ENCODE measurements around the gene SP100. TPM values are rescaled to one million over a fixed set of nuclear protein-coding genes. Genes with fewer than 3 reads are reported as not detected.

SP100 gene
- total RNA-seq, 1 donor from 2014 or later: 433 TPM

DNA sequence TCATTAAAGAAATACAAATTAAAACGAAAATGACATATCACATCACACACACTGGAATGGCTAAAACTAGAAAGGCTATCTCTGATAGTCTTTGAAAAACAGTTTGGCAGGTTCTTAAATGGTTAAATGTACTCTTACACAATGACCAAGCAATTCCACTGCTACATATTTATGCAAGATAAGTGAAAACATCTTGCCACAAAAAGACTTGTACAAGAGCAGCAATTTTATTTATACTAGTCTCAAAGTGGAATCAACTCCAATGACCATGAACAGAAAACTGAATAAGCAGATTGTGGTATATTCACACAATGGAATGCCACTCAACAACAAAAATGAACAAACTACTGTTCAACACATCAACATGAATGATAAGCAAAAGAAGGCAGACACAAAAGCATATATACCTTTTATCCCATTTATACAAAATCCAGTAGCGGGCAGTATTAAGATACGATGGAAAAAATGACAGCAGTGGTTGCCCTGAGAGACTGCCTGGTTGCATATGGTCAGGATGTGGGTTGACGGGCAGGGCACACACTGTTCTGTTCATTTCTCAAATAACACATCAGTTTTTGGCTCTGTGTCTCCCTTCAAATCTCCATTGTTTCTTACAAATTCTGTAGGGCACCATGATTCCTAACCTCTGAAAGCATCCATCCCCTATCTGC, 25.4 kb downstream of the SP100 start:
- Mint-ChIP-seq H3K4me3 (peak overlapping the region; percentile 62), H3K27ac (peak overlapping the region; percentile 93), H3K36me3 (ENCODE audit: low read depth) (peaks cover 75% of the 10 kb centered on the region), H3K27me3 (no peaks in the 10 kb centered on the region), H3K9me3 (peaks cover 3% of the 10 kb centered on the region), H3K4me1 (peaks cover 80% of the 10 kb centered on the region)
- TF ChIP-seq, protein P1, sequence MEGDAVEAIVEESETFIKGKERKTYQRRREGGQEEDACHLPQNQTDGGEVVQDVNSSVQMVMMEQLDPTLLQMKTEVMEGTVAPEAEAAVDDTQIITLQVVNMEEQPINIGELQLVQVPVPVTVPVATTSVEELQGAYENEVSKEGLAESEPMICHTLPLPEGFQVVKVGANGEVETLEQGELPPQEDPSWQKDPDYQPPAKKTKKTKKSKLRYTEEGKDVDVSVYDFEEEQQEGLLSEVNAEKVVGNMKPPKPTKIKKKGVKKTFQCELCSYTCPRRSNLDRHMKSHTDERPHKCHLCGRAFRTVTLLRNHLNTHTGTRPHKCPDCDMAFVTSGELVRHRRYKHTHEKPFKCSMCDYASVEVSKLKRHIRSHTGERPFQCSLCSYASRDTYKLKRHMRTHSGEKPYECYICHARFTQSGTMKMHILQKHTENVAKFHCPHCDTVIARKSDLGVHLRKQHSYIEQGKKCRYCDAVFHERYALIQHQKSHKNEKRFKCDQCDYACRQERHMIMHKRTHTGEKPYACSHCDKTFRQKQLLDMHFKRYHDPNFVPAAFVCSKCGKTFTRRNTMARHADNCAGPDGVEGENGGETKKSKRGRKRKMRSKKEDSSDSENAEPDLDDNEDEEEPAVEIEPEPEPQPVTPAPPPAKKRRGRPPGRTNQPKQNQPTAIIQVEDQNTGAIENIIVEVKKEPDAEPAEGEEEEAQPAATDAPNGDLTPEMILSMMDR (IDR thresholded peaks at IDR 0.05): no peak
- DNase-seq: no peak
- intact Hi-C loops (cut with micrococcal nuclease): loop anchor here (1.0 kb wide), 1 partner anchor 16 kb away; no protein-coding TSS in a partner anchor
- ChIA-PET CTCF (no interaction called here), POLR2A (interaction anchor here (0.6 kb wide), 1 partner anchor 31 kb away, joined by 3 read pairs; no protein-coding TSS in a partner anchor)
- peak; percentile 81 for ATAC-seq (ENCODE audit: low read depth)

- POLR2A ChIA-PET: no interaction called here
These were observed 27.5 kb downstream of the SP100 start for GRCh38 chr2:230443541-230443940.

GRCh38 chr2:230444832-230445231, 28.8 kb downstream of the SP100 start:
- intact Hi-C loops (cut with micrococcal nuclease): loop anchor here (5.0 kb wide), 1 partner anchor 218 kb away; the partner anchor contains the start of gene SP140
- Mint-ChIP-seq H3K27ac (peak overlapping the region; percentile 93), H3K27me3 (no peaks in the 10 kb centered on the region), H3K4me3 (no peak overlapping the region), H3K4me1 (peaks cover 95% of the 10 kb centered on the region), H3K9me3 (no peaks in the 10 kb centered on the region), H3K36me3 (ENCODE audit: low read depth) (peaks cover 82% of the 10 kb centered on the region)
- CTCF ChIA-PET: no interaction called here
- ATAC-seq (ENCODE audit: low read depth) (no peak), DNase-seq (no peak)
- TF ChIP-seq, protein P1 (IDR thresholded peaks at IDR 0.05): no peak
- POLR2A ChIA-PET: interaction anchor here (0.9 kb wide), 1 partner anchor 28 kb away, joined by 3 read pairs; no protein-coding TSS in a partner anchor

More at GRCh38 chr2:230443541-230443940, 27.5 kb downstream of the SP100 start:
- CTCF ChIA-PET: no interaction called here
- intact Hi-C loops (cut with micrococcal nuclease): no loop called here
- Mint-ChIP-seq H3K36me3 (ENCODE audit: low read depth) (peaks cover 80% of the 10 kb centered on the region), H3K4me1 (peaks cover 95% of the 10 kb centered on the region), H3K27me3 (no peaks in the 10 kb centered on the region), H3K9me3 (peaks cover 2% of the 10 kb centered on the region), H3K27ac (peak overlapping the region; percentile 93), H3K4me3 (peak overlapping the region; percentile 54)
- DNase-seq (no peak), ATAC-seq (ENCODE audit: low read depth) (no peak)
- TF ChIP-seq, protein P1 (IDR thresholded peaks at IDR 0.05): no peak

GRCh38 chr2:230447036-230447435, 31.0 kb downstream of the SP100 start:
- TF ChIP-seq, protein P1 (IDR thresholded peaks at IDR 0.05): no peak
- ATAC-seq (ENCODE audit: low read depth) (no peak), DNase-seq (no peak)
- H3K9me3 Mint-ChIP-seq: no peaks in the 10 kb centered on the region
- peaks cover 95% of the 10 kb centered on the region for H3K4me1 Mint-ChIP-seq
- no peaks in the 10 kb centered on the region for H3K27me3 Mint-ChIP-seq
- intact Hi-C loops (cut with micrococcal nuclease): loop anchor here (1.0 to 5.0 kb wide), 3 partner anchors 8 to 220 kb away; partner anchors contain the start of gene SP140
- peak overlapping the region; percentile 99 for H3K27ac Mint-ChIP-seq
- peaks cover 93% of the 10 kb centered on the region for H3K36me3 Mint-ChIP-seq (ENCODE audit: low read depth)
- ChIA-PET POLR2A (interaction anchor here (1.0 to 3.9 kb wide), 19 partner anchors 9 to 244 kb away, joined by 3 to 47 read pairs (median 6); partner anchors contain the start of genes SP100, SP110, SP140 and SP140L), CTCF (interaction anchor here (1.0 to 3.6 kb wide), 4 partner anchors 10 to 245 kb away, joined by 3 to 12 read pairs (median 6); no protein-coding TSS in a partner anchor)
- H3K4me3 Mint-ChIP-seq: peak overlapping the region; percentile 2

All from activated B cell treated with CpG ODN at 0.5 μM for 24 hours (primary cell).